GM12878 (cell line): Measurements from ENCODE around the gene BRAF. TPM values are rescaled to one million over a fixed set of nuclear protein-coding genes. Genes with fewer than 3 reads are reported as not detected.

Experiments
- ATAC-seq: fragments of 200-7000 bp; cut with Tn5 transposase; 3 replicates; pipeline ENCODE4 v1.9.1; 2020; ENCODE audit warnings: mild to moderate bottlenecking, moderate library complexity
- BruUV-seq: library from RNA; stranded (reverse); fragments of 400-500 nt; replicated peaks from 2 replicates; lab custom pipeline; 2021; lab: Mats Ljungman, UMichigan
- CTCF ChIA-PET: fragments of 300-600 bp; sonication (Branson Sonifier 250); formaldehyde crosslinking; extraction: SDS; loops from one replicate; lab custom pipeline; 2021; ENCODE audit warnings: inconsistent platforms; lab: Yijun Ruan, JAX
- POLR2A ChIA-PET: fragments of 350-600 bp; formaldehyde crosslinking; extraction: SDS; loops from one replicate; lab custom pipeline; 2021; ENCODE audit warnings: inconsistent platforms; lab: Charles Lee
- RAD21 ChIA-PET: fragments of 300-600 bp; sonication (Branson Sonifier 250); formaldehyde crosslinking; loops from one replicate; lab custom pipeline; 2023; ENCODE audit warnings: antibody characterized with exemption; ENCODE audit not compliant: unreplicated experiment; lab: Charles Lee
- SMC1A ChIA-PET: fragments of 300-600 bp; sonication (Branson Sonifier 250); formaldehyde crosslinking; loops from one replicate; lab custom pipeline; 2023; ENCODE audit not compliant: unreplicated experiment, uncharacterized antibody; lab: Charles Lee
- DNase-seq: peaks from one replicate; pipeline ENCODE4 v3.0.0-alpha.2; 2011; ENCODE audit warnings: low read depth, low spot score
- FAIRE-seq: peaks from 3 replicates; lab custom pipeline; 2011; peaks lifted over from hg19 to GRCh38; lab: Jason Lieb, UNC
- H2AFZ ChIP-seq: 2 replicates; pipeline ENCODE4 v1.6.0; 2011; ENCODE audit warnings: low read depth, low read length, control low read depth; ENCODE audit not compliant: control insufficient read depth
- H3K27ac ChIP-seq: 2 replicates; pipeline ENCODE4 v1.5.1; 2011; ENCODE audit warnings: control low read depth; ENCODE audit not compliant: control insufficient read depth, insufficient read depth
- H3K27me3 ChIP-seq, 2 experiments: replicated peaks in 1 of 2; 2 replicates each; pipeline versions ENCODE4 v1.6.0 to v1.6.1; 2011; ENCODE audit warnings: low read length in 1 of 2; ENCODE audit not compliant: control insufficient read depth in 2 of 2, insufficient read depth in 2 of 2
- H3K36me3 ChIP-seq, 2 experiments: 2 replicates each; pipeline ENCODE4 v1.5.1; 2011; ENCODE audit warnings: low read length in 1 of 2; ENCODE audit not compliant: control insufficient read depth in 2 of 2, insufficient read depth in 2 of 2
- H3K4me1 ChIP-seq: 2 replicates; pipeline ENCODE4 v1.6.1; 2011; ENCODE audit warnings: mild to moderate bottlenecking, low read length, moderate library complexity, mixed read lengths; ENCODE audit not compliant: control insufficient read depth, insufficient read depth
- H3K4me2 ChIP-seq: 2 replicates; pipeline ENCODE4 v1.6.0; 2011; ENCODE audit warnings: control low read depth; ENCODE audit not compliant: control insufficient read depth, insufficient read depth
- H3K4me3 ChIP-seq: fragments of 200-600 bp; sonication (generic); 2 replicates; pipeline ENCODE4 v1.5.1; 2016
- H3K79me2 ChIP-seq: 2 replicates; pipeline ENCODE4 v1.6.0; 2011; ENCODE audit warnings: low read length; ENCODE audit not compliant: control insufficient read depth, insufficient read depth
- H3K9ac ChIP-seq: 2 replicates; pipeline ENCODE4 v1.8.0; 2011; ENCODE audit warnings: low read length, control low read depth, mixed read lengths; ENCODE audit not compliant: control insufficient read depth, insufficient read depth
- H3K9me3 ChIP-seq: replicated peaks from 3 replicates; pipeline ENCODE4 v1.5.1; 2011; ENCODE audit warnings: mild to moderate bottlenecking, low read length; ENCODE audit not compliant: control insufficient read depth, insufficient read depth
- H4K20me1 ChIP-seq: 2 replicates; pipeline ENCODE4 v1.6.0; 2011; ENCODE audit not compliant: control insufficient read depth, insufficient read depth
- ATF3 ChIP-seq: IDR thresholded peaks from 2 replicates; pipeline ENCODE4 v1.6.1; 2011; ENCODE audit warnings: low read depth, mild to moderate bottlenecking, low read length, moderate library complexity, borderline replicate concordance; ENCODE audit errors: extremely low read depth
- CHD2 ChIP-seq: IDR thresholded peaks from 2 replicates; pipeline ENCODE4 v1.6.1; 2011; ENCODE audit warnings: low read depth, low read length, improper control_type of control experiment, borderline replicate concordance
- CHD4 ChIP-seq: fragments of 200-600 bp; sonication (generic); IDR thresholded peaks from 2 replicates; pipeline ENCODE4 v1.6.1; 2016; ENCODE audit warnings: mild to moderate bottlenecking
- CREB1 ChIP-seq: IDR thresholded peaks from 2 replicates; pipeline ENCODE4 v1.6.1; 2012; ENCODE audit warnings: low read depth, mild to moderate bottlenecking, inconsistent platforms
- HSF1 ChIP-seq: fragments of 150-350 bp; IDR thresholded peaks from 2 replicates; pipeline ENCODE4 v1.6.1; 2014; ENCODE audit warnings: mild to moderate bottlenecking, low read depth, low read length
- IKZF2 ChIP-seq, 2 experiments: fragments of 450-650 bp; IDR thresholded peaks; 2 replicates each; pipeline ENCODE4 v1.6.1; 2017; ENCODE audit warnings: mild to moderate bottlenecking in 2 of 2, moderate library complexity in 2 of 2
- PAX5 ChIP-seq: IDR thresholded peaks from 2 replicates; pipeline ENCODE4 v1.6.1; 2011; ENCODE audit warnings: low read depth, low read length, borderline replicate concordance
- POLR2AphosphoS5 ChIP-seq: IDR thresholded peaks from 2 replicates; pipeline ENCODE4 v1.6.1; 2011; ENCODE audit warnings: mild to moderate bottlenecking, low read length, inconsistent platforms
- RAD51 ChIP-seq: fragments of 450-650 bp; IDR thresholded peaks from 2 replicates; pipeline ENCODE4 v1.6.1; 2016; ENCODE audit warnings: moderate library complexity, mild to moderate bottlenecking, inconsistent platforms
- TBL1XR1 ChIP-seq: IDR thresholded peaks from 2 replicates; pipeline ENCODE4 v1.6.1; 2012; ENCODE audit warnings: low read depth, low read length, improper control_type of control experiment
- WGBS: methylation state at CpG from one replicate; pipeline ENCODE4 v1.1.6; 2016; ENCODE audit warnings: low lambda C conversion rate; ENCODE audit not compliant: insufficient replicate concordance, insufficient coverage; ENCODE audit errors: missing lambda C conversion rate; 5-methylcytosine and 5-hydroxymethylcytosine counted together
- in situ Hi-C: fragments of 300-500 bp; cut with MboI; formaldehyde crosslinking; loops from 9 replicates; pipeline ENCODE4 v1.14.3; 2018; ENCODE audit warnings: mixed read lengths
- intact Hi-C: fragments of 100-400 bp; cut with micrococcal nuclease; formaldehyde crosslinking; loops from one replicate; pipeline ENCODE4 v1.14.2; 2022; ENCODE audit not compliant: unreplicated experiment
- polyA plus RNA-seq, 11 experiments: library from polyadenylated mRNA; depleted of rRNA in 4 of 11; unstranded in 6 of 11; stranded (reverse) in 5 of 11; fragments of >200 nt; fragmentation: Nextera tagmentation in 4 of 11; fragmentation: Illumina TruSeq in 1 of 11; extraction: Ambion mirVana in 4 of 11; extraction: Trizol in 1 of 11; gene quantifications; 1 replicate in 1 of 11; 2 replicates in 10 of 11; pipeline versions ENCODE4 v1.2.1 to v1.2.3, GENCODE V29; 2011 to 2016; ENCODE audit warnings: inconsistent platforms in 2 of 11, missing spikeins in 2 of 11, low read depth in 1 of 11
- total RNA-seq, 4 experiments: library from RNA; depleted of rRNA in 3 of 4; stranded (reverse); fragments of >200 nt in 3 of 4; fragmentation: Illumina TruSeq in 1 of 4; extraction: Trizol in 1 of 4; gene quantifications; 2 replicates each; pipeline versions ENCODE4 v1.2.1 to v1.2.3, GENCODE V29; 2013 to 2021

The BRAF gene
- total and polyA plus RNA-seq, 10 of the 15 experiments (the other 5 are each of a cell fraction or from before 2014, with no cell fraction given) = 2.6 to 31.0 (median 10.6) TPM

- SMC1A ChIA-PET = no interaction called here
- Histone ChIP-seq H3K9me3 (no peaks in the 10 kb centered on the region), H3K4me2 (no peak overlapping the region), H3K4me3 (no peak overlapping the region), H4K20me1 (no peaks in the 10 kb centered on the region), H3K27ac (no peak overlapping the region), H3K36me3 (0 out of 4 replicates have a peak, but pooled peaks cover 0 to 3% of the 10 kb centered on the region in 2 experiments), H3K27me3 (no peaks in the 10 kb centered on the region), H2AFZ (no peak overlapping the region), H3K79me2 (no peaks in the 10 kb centered on the region), H3K4me1 (no peaks in the 10 kb centered on the region), H3K9ac (no peak overlapping the region)
- FAIRE-seq (peak; percentile 75), DNase-seq (no peak), ATAC-seq (no peak)
- WGBS = 100% methylated on average over 4 of the region's 4 CpGs
- CTCF ChIA-PET = no interaction called here
- no TSS peak for BruUV-seq
- POLR2A ChIA-PET = no interaction called here
- TF ChIP-seq POLR2AphosphoS5 = no peak
- no peak for TF ChIP-seq IKZF2 (IDR thresholded peaks at IDR 0.05)
- TF ChIP-seq ATF3 = no peak
- TF ChIP-seq CREB1 = no peak
- no peak for TF ChIP-seq HSF1
- no peak for TF ChIP-seq TBL1XR1
- no peak for TF ChIP-seq CHD2
- TF ChIP-seq PAX5 = no peak
- no peak for TF ChIP-seq CHD4
- no peak for TF ChIP-seq RAD51
- in situ Hi-C loops = no loop called here
- RAD21 ChIA-PET = no interaction called here
- intact Hi-C loops = no loop called here
Observed at GRCh38 chr7:140831724-140832123, 93.0 kb downstream of the BRAF start.
